GM18873 (cell line): Measurements from ENCODE around the gene DGKA.

Experiments
- ATAC-seq: cut with Tn5 transposase; IDR thresholded peaks from one replicate; pipeline ENCODE4 v1.9.1; 2021; ENCODE audit warnings: mild to moderate bottlenecking, moderate library complexity, moderate number of reproducible peaks; ENCODE audit not compliant: unreplicated experiment, low FRiP score

Gene DGKA

DNA sequence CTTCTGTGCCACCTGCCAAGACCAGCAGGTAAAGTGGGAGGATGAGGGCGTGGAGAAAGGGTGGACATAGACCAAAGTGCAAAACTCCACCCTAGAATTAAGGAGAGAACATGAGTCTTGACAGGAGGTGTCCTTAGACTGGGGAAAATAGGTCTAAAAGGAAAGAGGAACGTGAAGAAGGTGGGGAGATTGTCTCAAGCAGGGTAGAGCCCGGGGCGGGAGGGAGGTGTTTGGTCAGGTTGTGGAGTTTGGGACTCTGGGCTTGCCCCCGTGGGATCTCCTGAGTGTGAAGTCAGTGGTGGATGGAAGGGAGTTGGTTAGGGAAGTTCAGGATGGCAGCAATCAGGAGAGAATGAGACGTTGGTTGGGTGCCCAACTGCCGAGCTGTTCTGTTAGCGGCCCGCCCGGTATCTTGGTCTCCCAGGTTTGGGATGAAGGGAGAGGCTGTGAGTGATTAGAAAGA lies 386 bp downstream of the DGKA start:
- no peak for ATAC-seq

DNA sequence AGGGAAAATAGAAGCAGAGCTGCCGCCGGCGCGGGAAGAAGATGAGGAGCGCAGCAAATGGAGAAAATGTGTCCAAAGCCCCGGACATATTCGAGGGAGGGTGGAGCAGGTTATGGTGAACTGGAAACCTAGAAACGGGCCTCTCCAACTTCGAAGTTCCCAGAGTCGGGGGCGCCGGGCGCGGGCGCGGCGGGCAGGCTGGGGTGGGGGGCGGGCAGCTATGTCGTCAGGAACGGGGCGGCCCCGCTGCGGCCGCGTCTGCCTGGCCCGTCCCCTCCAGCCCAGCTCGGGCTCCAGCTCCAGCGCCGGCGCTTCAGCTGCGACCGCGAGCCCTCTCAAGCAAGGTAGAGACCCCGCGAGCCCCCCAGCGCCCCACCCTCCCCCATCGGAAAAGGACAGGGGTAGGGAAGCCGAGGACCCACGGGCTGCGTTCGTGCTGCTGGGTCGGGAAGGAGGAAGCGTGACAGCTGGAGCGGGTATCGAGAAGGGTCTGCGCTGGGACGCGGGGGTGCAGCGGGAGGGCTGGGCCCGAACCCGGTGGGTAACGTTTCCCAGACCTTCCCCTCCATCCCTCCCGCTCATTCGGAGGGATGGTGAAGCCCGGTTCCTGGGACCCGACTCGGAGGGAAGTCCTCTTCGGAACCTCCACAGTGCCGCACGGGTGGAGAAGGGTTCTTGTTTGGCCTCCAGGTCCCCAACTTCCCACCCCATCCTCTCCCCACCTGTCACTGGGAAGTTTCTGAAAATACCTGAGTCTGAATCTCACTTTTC lies 1.0 kb downstream of the DGKA start:
- no peak for ATAC-seq

DNA sequence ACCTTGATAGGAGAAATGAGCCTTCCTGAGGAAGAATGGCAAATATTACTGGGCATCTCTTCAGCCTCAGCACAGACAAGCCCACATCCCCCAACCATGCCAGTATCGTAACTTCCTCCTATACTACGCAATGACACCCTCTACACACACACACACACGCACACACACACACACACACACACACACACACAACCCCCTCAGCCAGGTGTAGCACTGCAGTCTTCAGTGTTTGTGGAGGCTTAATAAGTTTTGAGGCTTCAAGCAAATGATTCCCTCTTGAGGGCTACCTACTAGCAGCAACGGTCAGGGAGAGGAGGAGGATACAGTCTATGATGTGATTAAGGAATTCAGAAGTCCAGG lies 1.6 kb downstream of the DGKA start:
- ATAC-seq = no peak

DNA sequence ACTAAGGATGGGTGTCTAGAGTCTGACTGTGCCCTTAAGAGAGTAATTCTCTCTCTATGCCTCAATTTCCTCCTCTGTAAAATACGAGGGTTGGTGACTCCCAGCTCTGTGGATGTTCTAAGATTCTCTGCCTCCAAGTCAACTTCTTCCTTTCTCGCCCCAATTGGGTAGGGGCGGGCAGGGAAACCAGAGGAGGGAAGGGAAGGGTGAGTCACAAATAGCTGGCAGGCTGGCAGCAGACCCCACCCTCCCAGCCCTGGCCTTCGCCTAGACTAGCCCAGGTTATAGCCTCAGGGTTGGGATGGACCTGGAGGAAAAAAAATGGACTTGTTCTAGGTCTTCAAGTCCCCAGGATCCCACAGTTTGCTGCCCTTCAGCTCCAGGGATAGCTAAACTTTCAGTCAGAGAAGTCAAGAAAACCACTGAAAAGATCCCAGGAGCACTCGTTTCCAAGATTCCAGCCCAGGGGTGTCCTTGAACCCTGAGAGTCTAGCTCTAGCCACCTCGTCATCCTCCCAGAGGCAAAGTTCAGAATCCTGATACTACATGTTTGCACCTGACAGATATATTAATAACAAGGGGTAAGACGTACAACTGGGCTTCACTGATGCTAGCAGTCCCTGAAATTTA lies 2.3 kb downstream of the DGKA start:
- no peak for ATAC-seq

GRCh38 chr12:55933799-55934742 lies 3.1 kb downstream of the DGKA start:
- ATAC-seq = no peak

DNA sequence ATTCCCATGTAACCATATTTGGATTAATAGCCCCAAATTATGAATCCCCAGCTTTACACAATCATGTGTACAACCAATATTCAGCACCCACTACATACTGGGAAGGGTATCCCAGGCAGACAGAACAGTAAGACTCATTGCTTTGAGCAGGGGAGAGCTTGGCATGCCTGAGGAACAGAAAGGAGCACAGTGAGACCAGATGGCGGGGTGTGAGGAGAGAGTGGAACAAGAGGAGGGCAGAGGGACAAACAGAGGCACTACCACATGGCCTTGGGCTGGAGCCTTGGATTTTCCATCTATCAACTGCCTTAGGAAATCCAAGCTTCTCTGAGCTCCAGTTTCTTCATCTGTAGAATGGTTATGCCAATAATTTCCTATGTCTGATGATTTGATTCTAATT lies 3.8 kb downstream of the DGKA start:
- no peak for ATAC-seq

- ATAC-seq = no peak
These were observed 4.8 kb downstream of the DGKA start for GRCh38 chr12:55935738-55936151.

GRCh38 chr12:55937981-55938380 lies 7.0 kb downstream of the DGKA start:
- no peak for ATAC-seq

- no peak for ATAC-seq
These were observed 8.0 kb downstream of the DGKA start for GRCh38 chr12:55938826-55939501.

DNA sequence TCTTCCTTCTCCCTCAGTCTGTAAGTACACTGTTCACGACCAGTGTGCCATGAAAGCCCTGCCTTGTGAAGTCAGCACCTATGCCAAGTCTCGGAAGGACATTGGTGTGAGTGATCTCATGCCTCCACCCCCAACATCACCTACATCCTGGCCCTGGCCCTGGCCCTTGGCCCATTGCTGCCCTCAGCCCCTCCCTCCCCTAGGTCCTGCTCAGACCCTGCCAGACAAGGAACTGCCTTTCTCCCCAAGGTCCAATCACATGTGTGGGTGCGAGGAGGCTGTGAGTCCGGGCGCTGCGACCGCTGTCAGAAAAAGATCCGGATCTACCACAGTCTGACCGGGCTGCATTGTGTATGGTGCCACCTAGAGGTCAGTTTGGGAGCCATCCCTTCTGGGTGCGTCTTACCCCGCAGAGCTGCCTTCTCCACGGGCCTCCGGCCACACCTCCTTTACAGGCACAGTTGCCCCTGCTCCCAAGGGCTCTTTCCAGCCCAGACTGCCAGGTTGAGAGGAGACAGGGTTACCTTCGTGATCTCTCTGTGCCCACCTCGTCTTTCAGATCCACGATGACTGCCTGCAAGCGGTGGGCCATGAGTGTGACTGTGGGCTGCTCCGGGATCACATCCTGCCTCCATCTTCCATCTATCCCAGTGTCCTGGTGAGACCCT lies 9.2 kb downstream of the DGKA start:
- ATAC-seq = peak; percentile 92

DNA sequence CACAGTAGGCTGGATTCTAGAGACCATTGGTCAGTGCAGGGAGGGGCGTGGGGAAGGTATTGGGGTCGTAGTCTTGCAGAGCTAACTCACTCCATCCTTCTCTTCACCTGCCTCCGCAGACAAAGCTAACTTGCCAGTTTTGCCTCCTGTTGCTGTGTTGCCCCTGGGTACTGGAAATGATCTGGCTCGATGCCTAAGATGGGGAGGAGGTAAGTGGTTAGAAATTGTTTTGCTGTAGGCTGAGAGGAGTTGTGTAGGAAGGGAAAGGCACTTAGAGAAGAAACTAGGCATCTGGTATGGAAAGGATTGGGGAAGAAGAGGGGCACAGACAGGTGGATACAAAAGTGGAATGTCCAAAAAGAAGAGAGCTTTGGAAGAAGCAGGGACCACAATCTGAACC lies 11.1 kb downstream of the DGKA start:
- ATAC-seq = no peak

DNA sequence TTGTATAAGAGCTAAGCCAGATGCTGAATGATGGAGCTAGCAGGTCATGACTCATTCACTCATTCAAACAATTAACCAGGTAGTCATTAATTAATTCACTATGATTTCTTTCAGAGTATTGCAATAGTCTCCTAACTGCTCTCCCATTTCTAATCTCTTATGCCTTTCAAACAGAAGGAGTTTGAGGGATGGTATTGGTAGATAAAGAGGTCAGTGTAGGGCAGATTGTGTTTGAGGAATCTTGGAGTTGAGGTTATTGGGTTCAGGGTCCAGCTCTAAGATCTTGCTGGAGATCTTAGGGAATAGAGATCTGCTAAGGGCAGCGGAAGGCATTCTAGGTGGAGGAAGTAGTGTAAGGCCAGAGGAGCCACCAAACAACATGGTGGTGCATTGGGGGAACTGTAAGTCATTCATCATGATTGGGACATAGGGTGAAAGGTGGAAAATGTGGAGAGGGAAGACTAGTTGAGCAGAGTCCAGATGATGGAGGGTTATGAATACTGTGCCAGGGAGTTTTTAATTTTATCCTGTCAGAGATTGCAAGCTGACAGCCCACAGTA lies 11.7 kb downstream of the DGKA start:
- ATAC-seq = no peak

DNA sequence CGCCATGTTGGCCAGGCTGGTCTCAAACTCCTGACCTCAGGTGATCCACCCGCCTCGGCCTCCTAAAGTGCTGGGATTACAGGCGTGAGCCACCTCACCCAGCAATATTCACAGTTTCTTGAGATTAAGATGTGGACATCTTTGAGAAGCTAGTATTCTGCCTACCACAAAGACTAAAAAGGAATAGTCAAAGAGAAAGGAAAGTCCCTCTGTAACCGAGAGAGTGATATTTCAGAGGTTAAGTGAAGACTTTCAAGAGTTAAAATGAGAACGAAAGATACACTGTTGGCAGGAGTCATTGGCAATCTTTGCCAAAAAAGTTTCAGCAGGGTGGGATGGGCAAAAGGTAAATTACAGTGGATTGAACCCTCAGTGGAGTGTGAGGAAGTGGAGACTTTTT lies 15.6 kb downstream of the DGKA start:
- ATAC-seq = no peak

GRCh38 chr12:55955344-55955743 lies 24.4 kb downstream of the DGKA start:
- no peak for ATAC-seq

GRCh38 chr12:55955800-55956508 lies 25.0 kb downstream of the DGKA start:
- no peak for ATAC-seq

DNA sequence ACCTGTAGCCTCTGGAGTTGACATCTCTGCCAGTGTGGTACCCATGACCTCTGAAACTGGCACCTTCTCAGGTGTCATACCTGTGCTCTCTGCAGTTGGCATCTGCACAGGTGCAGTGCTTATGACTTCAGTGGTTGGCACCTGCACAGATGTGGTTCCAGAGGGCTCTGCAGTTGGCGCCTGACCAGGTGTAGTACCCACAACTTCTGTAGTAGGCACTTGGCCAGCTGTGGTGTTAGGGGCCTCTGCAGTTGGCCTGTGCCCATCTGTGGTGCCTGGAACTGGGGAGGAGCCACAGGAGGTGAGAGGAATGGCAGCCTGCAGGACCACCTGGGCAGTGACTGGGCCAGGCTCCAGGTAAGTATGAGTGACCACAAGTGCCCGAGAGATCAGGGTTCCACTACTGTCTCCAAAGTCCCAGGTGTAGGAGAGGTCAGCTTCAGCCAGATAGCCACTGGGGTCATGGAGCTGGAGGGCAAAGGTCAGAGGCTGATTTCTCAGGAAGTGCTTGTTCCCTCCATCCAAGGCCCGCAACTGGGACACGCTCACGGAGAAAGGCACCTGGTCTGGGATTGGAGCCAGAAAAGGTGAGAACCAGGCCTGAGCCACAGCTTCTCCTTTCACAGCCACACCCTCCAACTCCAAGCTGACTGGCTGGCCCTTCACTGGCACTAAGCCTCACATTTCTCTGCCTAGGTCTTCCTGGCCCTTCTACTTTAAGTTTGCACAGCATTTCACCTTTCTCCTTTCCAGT lies 26.3 kb downstream of the DGKA start:
- no peak for ATAC-seq

DNA sequence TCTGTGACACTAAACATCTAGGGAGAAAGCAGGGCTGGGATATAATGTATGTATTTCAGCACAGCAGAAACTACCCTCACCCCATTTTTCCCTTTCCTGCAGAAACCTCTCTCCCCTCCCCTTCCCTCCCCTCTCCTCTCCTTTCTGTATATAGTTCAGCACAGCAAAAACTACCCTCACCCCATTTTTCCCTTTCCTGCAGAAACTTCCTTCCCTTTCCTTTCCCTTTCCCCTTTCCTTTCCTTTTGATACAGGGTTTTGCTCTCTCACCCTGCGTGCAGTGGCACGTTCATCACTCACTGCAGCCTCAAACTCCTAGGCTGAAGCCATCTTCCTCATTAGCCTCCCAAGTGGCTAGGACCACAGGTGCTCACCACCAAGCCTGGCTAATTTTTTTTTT lies 32.8 kb downstream of the DGKA start:
- ATAC-seq = no peak

GRCh38 chr12:55965240-55965639 lies 34.3 kb downstream of the DGKA start:
- ATAC-seq = no peak
